Stimulated activated naive CD8-positive, alpha-beta T cell treated with anti-CD3 and anti-CD28 coated beads, Interleukin-15, Interleukin-2, amounts not matched to agents 100 ng/mL and 50 ng/mL, for 24 hours (primary cell): ENCODE measurements around the gene SPCS3.

Experiments
- H3K27ac Mint-ChIP-seq: one replicate; pipeline ENCODE4 v1.8.0; 2021; ENCODE audit warnings: mild to moderate bottlenecking, mixed read lengths
- H3K27me3 Mint-ChIP-seq: one replicate; pipeline ENCODE4 v1.8.0; 2021; ENCODE audit warnings: mixed read lengths
- H3K36me3 Mint-ChIP-seq: one replicate; pipeline ENCODE4 v1.8.0; 2021; ENCODE audit warnings: low read depth, mixed read lengths
- H3K4me1 Mint-ChIP-seq: one replicate; pipeline ENCODE4 v1.8.0; 2021; ENCODE audit warnings: low read depth, mixed read lengths
- H3K4me3 Mint-ChIP-seq: one replicate; pipeline ENCODE4 v1.8.0; 2021; ENCODE audit warnings: mild to moderate bottlenecking, mixed read lengths
- H3K9me3 Mint-ChIP-seq: one replicate; pipeline ENCODE4 v1.8.0; 2021; ENCODE audit warnings: mixed read lengths

Gene SPCS3

DNA sequence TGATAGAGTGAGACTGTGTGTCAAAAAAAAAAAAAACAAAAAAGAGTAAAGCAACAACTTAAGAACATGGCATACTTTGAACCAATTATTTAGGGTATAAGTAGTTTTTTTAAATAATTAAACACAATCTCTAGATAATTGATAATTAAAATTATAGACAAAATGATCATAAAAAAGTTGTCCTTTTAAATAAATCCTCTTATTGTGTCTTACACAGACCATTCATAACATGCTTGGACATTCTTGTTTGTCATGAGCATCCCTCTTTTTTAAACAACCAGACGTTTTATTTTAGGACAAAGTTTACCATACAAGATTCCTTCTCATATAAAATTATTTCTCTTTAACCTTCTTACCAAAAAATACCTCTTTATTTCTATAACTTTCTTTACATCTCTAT, 35.1 kb downstream of the SPCS3 start:
- H3K27me3 Mint-ChIP-seq: no peaks in the 10 kb centered on the region
- no peak overlapping the region for H3K27ac Mint-ChIP-seq
- no peaks in the 10 kb centered on the region for H3K4me1 Mint-ChIP-seq
- H3K36me3 Mint-ChIP-seq: peaks cover 4% of the 10 kb centered on the region
- no peaks in the 10 kb centered on the region for H3K9me3 Mint-ChIP-seq
- H3K4me3 Mint-ChIP-seq: no peak overlapping the region

DNA sequence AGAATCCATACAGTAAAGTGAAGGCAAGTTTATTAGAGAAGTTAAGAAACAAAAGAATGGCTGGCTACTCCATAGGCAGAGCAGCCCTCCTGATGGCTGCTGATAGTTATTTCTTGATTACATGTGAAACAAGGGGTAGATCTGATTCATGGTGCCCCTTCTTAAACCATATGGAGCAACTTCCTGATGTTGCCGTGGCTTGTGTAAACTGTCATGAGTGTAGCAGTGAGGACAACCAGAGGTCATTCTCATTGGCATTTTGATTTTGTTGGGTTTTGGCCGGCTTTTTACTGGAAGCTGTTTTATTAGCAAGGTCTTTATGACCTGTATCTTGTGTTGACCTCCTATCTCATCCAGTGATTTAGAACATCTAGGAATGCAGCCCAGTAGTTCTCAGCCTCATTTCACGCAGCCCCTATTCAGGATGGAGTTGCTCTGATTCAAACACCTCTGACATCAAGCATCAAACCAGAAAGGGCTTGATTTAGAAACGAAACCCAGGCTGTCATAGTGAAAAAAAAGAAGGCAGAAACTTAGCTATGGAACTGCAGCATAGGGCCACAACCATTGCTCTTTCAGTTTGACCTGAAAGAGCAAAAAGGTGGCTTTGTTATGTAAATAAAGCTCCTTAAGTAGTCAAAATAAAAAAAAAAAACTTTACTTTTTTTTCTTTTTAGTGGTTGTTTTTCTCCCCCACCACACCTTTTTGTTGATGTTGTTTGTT, 37.8 kb downstream of the SPCS3 start:
- Mint-ChIP-seq H3K9me3 (no peaks in the 10 kb centered on the region), H3K36me3 (peaks cover 4% of the 10 kb centered on the region), H3K27me3 (no peaks in the 10 kb centered on the region), H3K27ac (no peak overlapping the region), H3K4me3 (no peak overlapping the region), H3K4me1 (no peaks in the 10 kb centered on the region)

DNA sequence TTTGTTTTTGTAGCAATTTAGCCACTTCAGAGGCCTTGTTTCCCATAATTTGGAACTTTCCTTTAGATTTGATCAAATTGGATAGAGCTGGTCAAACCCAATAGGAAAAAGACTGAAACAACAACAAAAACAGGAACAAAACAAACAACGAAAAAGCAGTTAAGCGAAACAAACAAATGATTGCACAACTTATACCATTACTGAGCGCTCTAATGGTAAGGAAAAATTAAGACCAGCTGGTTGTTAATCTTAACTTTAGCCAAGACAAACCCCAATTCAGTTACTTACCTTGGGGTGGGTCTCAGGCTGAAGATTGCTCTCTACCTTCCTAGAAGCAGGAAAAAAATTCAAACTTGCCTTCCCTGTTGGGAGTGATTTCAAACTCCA, 38.3 kb downstream of the SPCS3 start:
- H3K9me3 Mint-ChIP-seq: no peaks in the 10 kb centered on the region
- no peaks in the 10 kb centered on the region for H3K27me3 Mint-ChIP-seq
- no peak overlapping the region for H3K4me3 Mint-ChIP-seq
- H3K36me3 Mint-ChIP-seq: no peaks in the 10 kb centered on the region
- no peaks in the 10 kb centered on the region for H3K4me1 Mint-ChIP-seq
- no peak overlapping the region for H3K27ac Mint-ChIP-seq

DNA sequence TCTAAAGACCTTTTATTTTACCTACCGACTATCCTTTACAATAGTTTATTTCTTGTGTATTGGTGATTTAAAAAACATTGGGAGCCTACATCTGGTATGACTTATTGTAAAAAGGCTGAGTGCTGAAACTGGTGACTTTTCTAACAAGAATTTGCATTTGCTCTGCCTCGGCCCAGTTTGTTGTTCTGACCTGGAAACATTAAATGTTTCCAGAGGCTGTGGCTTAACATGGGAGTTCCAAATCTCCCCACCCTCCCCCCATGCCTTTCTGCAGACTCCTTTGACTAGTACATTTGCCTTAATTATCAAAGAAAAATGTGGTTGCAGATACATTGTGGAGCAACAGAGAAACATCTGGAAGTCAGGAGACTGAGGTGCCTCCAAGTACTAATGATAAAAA, 39.8 kb downstream of the SPCS3 start:
- H3K27ac Mint-ChIP-seq: no peak overlapping the region
- no peaks in the 10 kb centered on the region for H3K9me3 Mint-ChIP-seq
- no peaks in the 10 kb centered on the region for H3K4me1 Mint-ChIP-seq
- H3K4me3 Mint-ChIP-seq: no peak overlapping the region
- no peaks in the 10 kb centered on the region for H3K36me3 Mint-ChIP-seq
- H3K27me3 Mint-ChIP-seq: no peaks in the 10 kb centered on the region

DNA sequence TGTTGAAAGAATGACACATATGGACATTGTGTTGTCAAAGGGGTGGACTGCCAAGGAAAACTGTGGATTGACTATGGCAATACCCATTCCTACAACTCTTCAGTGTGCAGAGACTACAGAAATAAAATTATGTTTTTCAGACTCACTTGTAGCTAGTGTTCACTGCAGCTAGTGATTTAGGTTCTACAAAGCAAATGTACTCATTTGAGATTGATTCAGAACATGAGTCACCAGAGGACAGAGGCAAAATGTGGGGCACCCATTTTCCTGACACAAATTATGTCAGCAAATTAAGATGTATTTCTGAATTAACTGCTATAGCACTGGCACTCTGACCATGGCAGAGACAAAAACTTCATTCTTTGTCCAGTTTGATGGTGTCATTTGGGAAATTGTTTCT, 40.7 kb downstream of the SPCS3 start:
- Mint-ChIP-seq H3K9me3 (peaks cover 6% of the 10 kb centered on the region), H3K27me3 (no peaks in the 10 kb centered on the region), H3K36me3 (no peaks in the 10 kb centered on the region), H3K4me1 (no peaks in the 10 kb centered on the region), H3K27ac (no peak overlapping the region), H3K4me3 (no peak overlapping the region)

DNA sequence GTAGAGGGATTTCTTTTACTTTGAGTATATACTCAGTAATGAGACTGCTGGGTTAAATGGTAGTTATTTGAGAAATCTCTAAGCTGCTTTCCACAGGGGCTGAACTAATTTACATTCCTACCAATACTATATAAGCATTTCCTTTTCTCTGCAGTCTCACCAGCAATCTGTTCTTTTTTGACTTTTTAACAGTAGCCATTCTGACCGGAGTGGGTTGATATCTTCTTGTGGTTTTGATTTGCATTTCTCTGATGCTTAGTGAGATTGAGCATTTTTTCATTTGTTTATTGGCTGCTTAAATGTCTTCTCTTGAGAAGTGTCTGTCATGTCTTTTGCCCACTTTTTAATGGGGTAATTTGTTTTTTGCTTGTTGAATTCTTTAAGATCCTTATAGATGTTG, 43.3 kb downstream of the SPCS3 start:
- H3K27ac Mint-ChIP-seq: no peak overlapping the region
- H3K4me3 Mint-ChIP-seq: no peak overlapping the region
- H3K27me3 Mint-ChIP-seq: no peaks in the 10 kb centered on the region
- peaks cover 3% of the 10 kb centered on the region for H3K36me3 Mint-ChIP-seq
- H3K4me1 Mint-ChIP-seq: no peaks in the 10 kb centered on the region
- H3K9me3 Mint-ChIP-seq: peaks cover 22% of the 10 kb centered on the region

DNA sequence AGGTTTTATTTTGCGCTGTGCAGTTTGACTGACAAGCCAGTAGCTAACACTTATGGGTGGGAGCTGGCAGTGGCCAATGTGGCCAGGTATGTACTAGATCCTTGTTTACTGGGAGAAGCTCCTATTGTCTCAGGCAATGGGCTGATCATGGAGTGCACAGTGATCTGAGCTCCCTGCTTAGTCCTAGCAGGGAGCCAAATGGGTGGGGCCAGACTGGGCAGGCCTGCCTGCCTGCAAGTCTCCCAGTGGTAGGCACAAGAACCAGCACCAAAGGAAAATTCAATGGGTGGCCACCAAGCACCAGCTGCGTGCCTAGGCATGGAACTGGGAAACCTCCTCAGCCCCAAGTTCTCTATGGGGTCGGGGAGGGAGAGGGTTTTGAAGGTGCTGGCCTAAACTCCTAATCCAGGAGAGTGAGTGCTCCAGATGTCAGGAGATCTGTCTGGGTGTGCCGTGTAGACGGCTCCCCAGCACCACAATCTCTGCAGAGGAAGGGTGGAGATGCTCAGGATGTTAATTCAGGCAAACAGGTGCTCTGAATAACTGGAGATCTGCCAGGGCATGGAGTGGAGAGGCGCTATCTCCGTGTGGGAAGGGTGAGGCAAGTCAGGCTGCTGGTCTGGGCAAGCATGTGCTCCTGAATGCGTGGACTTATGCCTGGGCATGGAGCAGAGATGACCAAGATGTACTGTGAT, 48.2 kb downstream of the SPCS3 start:
- Mint-ChIP-seq H3K4me3 (no peak overlapping the region), H3K27me3 (no peaks in the 10 kb centered on the region), H3K27ac (no peak overlapping the region), H3K9me3 (peaks cover 22% of the 10 kb centered on the region), H3K36me3 (peaks cover 3% of the 10 kb centered on the region), H3K4me1 (no peaks in the 10 kb centered on the region)

DNA sequence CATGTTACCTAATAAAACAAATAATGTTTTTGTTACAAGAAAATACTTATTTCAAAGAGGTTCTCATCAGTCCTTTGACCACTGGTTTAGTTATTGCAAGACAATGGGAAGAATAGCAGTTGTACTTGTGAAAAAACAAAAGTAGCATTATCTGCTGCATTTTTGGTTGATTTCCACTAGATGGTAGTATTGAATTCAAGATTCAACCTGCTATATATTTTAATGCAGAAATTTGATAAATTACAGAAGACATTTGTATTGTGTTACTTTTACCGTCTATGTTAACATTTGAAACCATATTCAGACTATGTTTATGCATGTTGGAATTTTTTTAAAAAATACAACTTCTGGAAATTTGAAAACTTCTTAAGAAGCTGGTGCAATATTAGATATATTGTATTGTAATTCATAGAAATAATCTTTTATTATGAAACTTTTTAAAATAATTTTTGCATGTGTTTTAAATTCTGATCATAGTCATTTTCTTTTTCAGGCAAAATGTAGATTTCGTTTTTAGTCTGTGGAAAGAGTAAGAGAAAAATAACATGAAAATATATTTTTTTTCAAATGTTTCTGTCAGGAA, 56.4 kb downstream of the SPCS3 start:
- H3K27ac Mint-ChIP-seq: no peak overlapping the region
- H3K4me3 Mint-ChIP-seq: no peak overlapping the region

DNA sequence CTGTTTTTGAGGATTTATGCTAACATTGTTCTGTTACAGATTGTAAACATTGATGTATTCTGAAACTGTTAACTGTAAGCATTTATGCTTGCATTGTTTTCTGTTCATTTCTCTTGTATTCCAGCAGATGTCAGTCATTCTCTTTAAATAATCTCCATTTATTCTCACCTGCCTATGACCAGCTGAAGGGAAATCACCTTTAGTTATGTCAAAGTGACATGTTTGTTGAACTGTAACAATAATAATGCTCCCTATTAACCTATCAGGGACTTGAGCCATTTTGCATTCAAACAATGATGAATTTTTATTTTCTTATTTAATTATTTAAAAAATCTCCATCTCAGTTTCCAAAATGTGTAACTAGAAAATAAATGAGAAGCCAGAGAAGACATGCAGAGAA, 58.0 kb downstream of the SPCS3 start:
- no peaks in the 10 kb centered on the region for H3K36me3 Mint-ChIP-seq
- no peaks in the 10 kb centered on the region for H3K9me3 Mint-ChIP-seq
- H3K4me1 Mint-ChIP-seq: no peaks in the 10 kb centered on the region
- no peaks in the 10 kb centered on the region for H3K27me3 Mint-ChIP-seq
- no peak overlapping the region for H3K27ac Mint-ChIP-seq
- no peak overlapping the region for H3K4me3 Mint-ChIP-seq

More for the DNA sequence above, 56.4 kb downstream of the SPCS3 start:
- no peaks in the 10 kb centered on the region for H3K9me3 Mint-ChIP-seq
- H3K27me3 Mint-ChIP-seq: no peaks in the 10 kb centered on the region
- H3K36me3 Mint-ChIP-seq: no peaks in the 10 kb centered on the region
- H3K4me1 Mint-ChIP-seq: no peaks in the 10 kb centered on the region

DNA sequence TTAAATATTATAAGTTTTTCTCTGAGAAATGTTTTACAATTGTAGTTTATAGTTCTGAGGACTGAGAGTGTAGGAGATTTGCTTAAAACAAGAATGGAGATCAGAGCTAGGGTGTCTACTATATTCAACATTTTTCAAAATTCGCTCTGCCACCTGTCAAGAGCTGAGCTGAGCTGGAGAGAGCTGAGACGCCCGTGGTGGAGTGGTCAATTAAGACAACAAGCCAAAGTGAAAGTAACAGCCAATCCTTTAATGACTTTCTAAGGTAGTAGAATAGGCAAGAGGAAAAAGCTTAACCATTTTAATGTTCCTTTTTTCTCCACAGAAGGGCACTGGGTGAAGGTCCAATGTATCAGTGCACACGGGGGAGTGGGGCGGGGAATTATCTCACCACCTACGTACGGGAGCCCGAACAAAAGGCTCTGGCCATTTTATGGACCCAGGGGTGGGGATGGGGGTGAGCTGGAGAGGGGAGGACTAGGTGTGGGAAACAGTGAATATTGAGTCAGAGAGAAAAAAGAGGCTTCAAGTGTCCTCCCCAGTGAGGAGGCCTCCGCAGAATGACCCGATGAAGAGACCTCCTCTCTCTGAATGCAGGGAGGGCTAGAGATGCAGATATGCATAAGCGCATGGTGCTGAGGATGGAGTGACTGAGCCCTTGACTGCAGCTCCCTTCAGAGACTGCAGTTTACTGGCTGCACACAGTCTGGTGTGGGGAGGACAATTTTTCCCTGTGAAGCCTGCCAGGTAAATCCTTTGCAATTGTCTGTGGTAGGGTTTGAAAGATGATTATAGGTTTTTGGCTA, 60.8 kb downstream of the SPCS3 start:
- H3K27ac Mint-ChIP-seq: no peak overlapping the region
- H3K27me3 Mint-ChIP-seq: no peaks in the 10 kb centered on the region
- no peak overlapping the region for H3K4me3 Mint-ChIP-seq

More for the DNA sequence above, 60.8 kb downstream of the SPCS3 start:
- no peaks in the 10 kb centered on the region for H3K4me1 Mint-ChIP-seq
- no peaks in the 10 kb centered on the region for H3K36me3 Mint-ChIP-seq
- no peaks in the 10 kb centered on the region for H3K9me3 Mint-ChIP-seq
